Endothelial cell of hepatic sinusoid (primary cell): ENCODE measurements around the gene PHETA1.

Experiments
- in situ Hi-C: cut with HindIII; loops from 2 replicates; pipeline ENCODE4 v1.10.0; 2017; ENCODE audit warnings: low sequenced_read_pairs

Gene PHETA1, protein sequence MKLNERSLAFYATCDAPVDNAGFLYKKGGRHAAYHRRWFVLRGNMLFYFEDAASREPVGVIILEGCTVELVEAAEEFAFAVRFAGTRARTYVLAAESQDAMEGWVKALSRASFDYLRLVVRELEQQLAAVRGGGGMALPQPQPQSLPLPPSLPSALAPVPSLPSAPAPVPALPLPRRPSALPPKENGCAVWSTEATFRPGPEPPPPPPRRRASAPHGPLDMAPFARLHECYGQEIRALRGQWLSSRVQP

DNA sequence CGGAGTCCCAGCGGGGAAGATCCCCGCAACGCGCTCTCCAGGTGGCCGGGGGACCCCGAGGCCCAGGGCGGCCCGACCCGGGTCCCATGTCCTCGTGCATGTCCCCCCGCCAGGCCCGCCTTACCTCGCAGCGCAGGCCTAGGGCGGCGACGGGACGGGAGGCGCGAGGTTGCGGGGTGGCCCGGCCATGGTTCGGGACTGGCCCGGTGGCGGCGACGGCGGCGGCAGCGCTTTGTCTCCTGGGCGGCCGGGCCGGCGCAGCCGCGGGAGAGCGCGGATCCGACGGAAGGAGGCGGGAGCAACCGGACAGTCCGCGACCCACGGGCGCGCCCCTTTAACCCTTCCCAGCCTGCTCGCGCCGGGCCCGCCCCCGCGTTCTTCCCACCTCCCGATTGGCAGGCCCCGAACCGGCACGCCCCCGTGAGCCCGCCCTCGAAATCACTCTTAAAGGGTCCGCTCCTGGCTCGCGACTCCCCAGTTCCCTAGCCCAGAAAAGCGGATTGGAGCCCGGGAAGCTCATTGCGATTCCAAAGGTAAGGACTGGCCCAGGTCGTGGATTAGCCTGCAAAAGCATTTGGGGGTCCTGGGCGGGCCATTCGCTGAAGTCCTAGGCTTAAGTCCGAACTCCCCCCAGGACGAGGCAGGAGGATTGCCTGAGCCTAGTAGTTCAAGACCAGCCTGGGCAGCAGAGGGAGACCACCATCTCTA, at the start of gene PHETA1:
PHETA1 (minus strand) TSS at position 308 of the 708 bp plus-strand sequence. CDS start 5,668 bp downstream, outside the sequence.
- in situ Hi-C loops = no loop called here

DNA sequence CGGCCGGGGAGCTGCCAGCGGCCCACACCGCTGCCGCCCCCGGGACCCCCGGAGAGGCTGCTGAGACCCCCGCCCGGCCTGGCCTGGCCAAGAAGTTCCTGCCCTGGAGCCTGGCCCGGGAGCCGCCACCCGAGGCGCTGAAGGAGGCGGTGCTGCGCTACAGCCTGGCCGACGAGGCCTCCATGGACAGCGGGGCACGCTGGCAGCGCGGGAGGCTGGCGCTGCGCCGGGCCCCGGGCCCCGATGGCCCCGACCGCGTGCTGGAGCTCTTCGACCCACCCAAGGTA, 49.6 kb upstream of the PHETA1 start:
- in situ Hi-C loops = no loop called here

DNA sequence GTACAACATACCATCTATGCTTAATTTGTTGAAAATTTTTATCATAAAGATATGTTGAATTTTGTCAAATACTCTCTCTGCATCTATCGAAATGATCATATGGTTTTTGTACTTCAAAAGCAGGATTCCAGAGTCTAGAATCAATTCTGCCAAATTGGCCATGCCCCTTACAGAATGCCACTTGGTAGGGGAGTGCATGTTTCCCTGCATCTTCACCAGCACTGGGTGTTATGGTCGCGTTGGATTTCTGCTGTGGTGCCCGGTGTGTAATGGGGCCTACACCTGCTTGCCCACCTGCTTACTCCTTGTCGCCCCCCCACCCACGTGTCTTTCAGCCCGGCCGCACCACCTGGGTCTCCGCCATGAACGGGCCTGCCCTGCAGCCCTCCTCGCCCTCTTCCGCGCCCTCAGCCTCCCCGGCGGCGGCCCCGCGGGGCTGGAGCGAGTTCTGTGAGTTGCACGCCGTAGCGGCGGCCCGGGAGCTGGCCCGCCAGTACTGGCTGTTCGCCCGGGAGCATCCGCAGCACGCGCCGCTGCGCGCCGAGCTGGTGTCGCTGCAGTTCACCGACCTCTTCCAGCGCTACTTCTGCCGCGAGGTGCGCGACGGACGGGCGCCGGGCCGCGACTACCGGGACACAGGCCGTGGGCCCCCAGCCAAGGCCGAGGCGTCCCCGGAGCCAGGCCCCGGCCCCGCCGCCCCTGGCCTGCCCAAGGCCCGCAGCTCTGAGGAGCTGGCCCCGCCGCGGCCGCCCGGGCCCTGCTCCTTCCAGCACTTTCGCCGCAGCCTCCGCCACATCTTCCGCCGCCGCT, 49.1 kb upstream of the PHETA1 start:
- in situ Hi-C loops = no loop called here

DNA sequence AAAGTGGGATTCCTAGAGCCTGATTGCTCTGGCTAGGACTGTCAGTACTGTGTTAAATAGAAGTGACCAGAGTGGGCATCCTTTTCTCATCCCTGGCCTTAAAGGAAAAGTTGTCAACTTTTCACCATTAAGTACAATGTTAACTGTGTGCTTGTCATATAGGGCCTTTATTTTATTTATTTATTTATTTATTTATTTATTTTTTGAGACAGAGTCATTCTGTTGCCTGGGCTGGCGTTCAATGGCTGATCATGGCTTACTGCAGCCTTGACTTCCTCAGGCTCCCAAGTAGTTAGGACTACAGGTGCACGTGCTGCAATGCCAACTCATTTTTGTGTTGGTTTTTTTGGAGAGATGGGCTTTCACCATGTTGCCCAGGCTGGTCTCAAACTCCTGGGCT, 48.4 kb upstream of the PHETA1 start:
- in situ Hi-C loops = no loop called here

DNA sequence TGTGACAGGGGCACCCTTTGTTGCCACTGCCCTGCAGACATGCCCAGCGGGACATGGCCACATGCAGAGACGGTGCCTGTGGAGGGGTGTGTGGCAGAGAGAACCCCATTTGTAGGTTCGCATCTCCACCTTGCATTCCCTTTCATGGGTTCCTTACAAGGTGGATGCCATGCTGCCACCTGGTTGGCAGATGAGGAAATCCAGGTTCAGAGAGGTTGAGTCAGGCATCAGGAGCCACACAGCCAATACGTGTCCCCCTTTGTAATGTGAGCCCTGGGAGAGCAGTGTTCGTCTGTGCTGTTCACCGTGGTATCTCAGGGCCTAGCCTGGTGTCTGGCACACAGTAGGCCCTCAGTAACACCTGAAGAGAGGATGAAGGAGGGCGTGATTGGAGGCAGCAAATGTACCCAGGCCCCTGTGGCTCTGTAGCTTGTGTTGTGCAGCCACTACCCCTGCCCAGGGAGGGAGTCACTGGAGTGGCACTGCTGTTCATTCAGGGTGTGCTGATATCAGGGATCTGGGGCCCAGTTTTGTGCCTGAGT, 45.9 kb upstream of the PHETA1 start:
- in situ Hi-C loops = no loop called here

DNA sequence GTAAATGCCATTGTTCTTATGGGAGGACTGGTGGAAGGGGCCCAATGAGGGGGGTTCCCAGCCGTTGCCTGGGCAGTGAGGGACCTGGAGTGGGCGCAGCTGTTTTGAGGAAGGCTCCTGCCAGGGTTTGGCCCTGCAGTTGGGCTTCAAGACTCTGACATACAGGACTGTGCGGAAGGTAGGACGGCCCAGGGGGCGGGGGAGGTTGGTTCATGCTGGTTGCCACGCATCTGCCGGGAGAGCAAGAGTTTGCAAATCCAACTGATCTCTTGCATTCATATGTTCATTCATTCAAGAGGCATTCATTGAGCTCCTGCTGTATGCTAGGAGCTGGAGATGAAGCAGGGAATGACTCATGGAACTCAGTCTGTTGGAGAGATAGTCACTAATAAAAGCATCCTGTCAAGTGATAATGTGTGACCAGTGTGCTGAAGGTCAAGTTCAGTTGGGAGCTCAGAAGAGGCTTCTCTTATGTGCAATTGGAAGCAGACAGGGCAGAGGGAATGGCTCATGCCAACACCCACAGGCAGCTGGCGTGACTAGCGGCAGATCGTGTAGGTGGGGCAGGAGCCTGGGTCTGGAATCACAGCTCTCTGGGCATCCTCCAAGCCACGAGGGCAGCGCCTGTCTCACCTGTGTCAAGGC, 44.7 kb upstream of the PHETA1 start:
- in situ Hi-C loops = no loop called here

DNA sequence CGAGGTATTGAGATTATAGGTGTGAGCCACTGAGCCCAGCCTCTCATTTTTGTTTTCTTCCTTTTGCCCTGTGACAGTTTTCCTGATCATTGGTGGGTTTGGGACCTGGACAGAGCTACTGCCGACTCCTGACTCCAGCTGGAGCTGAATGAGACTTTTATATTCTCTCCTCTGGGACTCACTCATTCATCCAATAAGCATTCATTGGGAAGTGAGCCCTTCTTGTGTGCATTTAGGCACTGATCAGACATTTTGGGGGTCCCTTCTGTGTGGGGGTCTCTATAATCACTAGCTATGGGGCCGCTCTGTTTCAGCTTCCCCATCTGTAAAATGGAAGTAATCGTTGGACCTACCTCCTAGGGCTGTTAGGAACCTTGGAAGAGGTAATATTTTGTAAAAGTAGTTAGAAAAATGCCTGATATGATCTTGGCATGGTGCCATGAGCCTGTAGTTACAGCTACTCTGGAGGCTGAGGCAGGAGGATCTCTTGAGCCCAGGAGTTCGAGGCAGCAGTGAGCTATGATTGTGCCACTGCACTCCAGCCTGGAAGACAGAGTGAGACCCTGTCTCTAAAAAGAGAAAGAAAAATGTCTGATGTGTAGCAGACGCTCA, 44.0 kb upstream of the PHETA1 start:
- in situ Hi-C loops = no loop called here

DNA sequence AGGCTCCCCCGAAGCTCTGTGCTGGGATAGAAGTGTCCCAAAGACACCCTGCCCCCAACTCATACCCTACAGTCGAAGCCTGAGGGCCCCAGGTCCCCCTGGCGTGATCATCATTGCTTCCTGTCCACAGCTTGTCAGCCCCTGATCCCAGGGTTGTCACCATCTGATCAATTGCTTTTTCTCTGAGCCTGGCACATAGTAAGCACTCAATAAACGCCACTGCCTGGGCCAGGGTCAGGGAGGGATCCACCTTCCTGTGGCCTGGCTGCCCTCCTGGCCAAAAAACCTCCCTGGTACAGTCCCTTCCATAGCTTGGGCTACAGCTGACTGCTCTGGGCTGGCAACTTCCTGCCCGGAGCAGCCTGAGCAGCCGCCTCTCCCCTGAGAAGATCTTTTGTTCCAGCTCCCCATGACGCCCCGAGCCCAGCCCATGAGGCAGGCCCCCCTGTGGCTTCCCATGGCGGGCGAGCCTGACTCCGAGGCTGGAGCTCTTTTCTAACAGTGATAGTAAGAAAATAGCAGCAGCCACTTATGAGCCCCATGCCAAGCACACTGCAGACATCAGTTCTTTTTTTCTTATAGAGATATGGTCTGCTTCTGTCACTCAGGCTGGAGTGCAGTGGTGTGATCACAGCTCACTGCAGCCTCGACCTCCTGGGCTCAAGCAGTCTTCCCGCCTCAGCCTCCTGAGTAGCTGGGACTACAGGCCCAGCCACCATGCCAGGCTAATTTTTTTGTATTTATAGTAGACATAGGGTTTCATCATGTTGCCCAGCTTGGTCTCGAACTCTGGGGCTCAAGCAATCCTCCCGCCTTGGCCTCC, 43.3 kb upstream of the PHETA1 start:
- in situ Hi-C loops = no loop called here

DNA sequence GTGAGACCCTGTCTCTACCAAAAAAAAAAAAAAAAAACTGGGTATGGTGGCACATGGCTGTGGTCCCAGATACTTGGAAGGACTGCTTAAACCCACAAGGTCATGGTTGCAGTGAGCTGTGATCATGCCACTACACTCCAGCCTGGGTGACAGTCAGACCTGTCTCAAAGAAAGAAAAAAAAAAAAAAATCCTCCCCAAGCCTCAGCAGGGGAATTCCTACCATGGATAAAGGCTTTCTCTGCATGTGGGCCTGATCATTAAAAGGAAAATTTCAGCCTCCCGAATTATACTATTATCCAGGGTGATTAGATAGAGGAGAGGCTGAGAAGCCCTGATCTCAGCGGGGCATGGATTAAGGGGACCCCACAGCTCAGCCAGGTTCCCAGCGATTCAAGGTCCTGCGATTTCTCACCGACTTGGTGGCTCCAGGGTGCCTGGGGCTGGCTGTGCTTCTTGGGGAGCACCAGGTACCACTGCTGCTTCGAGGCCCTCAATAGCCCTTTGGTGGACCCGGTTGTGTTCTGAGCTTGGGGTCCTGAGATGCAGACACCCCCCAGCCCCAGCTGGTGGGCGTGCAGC, 42.4 kb upstream of the PHETA1 start:
- in situ Hi-C loops = no loop called here

DNA sequence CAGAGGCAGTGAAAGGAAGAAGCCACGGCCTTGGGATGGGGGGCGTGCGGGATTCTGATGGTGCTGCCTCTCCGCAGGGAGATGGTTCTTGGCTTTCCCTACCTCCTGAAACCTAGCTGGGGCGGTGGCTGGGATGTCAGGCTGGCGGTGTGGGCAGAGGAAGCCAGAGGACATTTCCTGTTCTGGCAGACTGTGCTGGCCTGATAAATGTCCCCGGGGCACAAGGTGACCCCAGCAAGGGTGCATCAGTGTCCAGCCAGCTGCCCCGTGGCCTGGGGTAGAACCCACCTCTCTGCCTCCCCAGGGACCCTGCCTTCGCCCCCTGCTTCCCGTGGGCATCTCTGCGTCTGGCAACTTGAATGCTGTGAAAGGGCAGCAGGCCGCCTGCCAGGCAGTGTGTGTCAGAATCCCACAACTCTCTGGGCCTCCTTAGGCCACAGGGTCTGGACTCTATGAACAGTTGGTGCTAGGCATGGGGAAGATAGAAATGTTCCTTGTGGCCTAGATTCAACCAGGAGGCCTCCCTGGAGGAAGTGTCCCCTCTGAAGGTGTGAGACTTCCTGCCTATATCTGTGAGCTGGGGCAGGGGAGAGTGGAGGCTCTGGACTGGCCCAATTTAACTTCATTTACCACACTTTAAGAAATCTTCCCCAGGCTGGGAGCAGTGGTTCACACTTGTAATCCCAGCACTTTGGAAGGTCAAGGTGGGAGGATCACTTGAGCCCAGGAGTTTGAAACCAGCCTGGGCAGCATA, 41.7 kb upstream of the PHETA1 start:
- in situ Hi-C loops = no loop called here

DNA sequence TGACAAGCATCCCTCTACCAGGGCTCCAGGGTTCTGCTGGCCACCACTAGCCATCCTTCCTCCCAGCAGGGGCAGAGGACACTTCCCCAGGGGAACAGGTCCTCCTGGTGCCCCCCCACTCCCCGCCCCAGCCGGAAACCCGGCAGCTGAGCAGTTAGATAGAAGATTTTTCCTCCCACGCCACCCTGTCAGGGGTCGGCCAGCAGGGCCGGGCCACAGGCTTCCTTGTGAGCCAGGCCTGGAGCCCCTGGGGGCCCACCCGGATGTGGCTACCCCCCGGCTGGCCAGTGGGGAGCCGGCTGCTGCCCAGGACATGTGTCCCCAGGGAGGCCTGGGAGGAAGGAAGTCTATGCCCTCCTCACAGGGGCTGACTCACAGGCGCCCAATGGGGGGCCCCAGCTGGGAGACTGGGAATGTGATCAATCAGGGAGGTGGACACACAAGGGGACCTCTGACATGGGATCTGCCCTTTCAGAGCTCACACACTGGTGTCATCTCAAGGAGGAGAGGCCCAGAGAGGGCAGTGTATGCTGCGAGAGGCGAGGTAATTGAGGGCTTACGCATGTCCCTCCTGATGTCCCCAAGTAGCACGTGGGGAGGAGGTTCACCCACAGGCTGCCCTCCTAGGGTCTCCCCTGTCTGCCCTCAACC, 41.0 kb upstream of the PHETA1 start:
- in situ Hi-C loops = no loop called here

DNA sequence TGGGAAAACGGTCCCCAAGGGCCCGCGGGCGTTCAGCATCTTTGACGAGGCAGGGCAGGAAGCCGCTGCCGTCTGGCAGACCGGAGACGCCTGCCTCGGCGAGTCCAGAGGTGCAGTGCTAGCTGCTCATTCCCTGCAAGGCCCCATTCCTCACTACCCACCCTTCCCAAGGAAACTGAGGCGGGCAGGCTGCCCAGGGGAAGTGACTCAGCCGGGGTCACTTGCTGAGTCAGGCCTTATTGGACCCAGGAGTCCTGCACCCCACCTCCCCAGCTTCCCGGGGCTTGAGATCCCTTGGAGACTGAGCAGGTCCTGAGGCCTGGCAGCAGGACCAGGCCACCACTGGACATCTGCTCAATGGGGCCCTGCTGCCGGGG, 40.5 kb upstream of the PHETA1 start:
- in situ Hi-C loops = no loop called here

DNA sequence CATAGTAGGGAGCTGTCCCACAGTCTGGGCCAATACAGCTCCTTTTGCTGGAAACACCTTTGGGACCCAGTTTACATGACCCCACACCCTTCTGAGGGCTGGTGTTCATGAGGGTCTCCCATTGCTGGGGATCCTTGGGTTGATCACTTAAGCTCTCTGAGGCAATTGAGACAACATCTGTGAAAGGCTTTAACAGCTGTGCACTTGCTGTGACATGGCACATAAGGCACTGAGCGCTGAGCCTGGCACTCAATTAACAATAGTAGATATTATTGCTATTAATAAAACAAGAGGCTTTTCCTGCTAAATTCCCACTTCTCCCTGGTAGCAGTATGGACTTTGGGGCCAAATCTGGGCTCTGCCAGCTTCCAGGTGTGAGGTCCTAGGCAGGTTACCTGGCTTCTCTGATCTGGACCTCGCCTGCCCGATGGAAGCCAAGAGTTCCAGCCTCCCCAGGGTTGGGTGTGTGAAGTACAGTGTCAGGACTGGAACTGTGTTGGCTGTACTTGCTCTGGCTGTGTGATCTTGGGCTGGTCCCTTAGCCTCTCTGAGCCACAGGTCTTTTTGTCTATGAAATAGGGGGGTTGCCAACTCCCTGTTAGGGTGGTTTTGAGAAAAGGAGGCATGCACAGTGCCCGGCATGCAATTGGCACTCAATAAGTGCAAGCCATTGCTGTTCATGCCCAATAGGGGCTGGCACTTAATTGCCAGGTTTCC, 39.9 kb upstream of the PHETA1 start:
- in situ Hi-C loops = no loop called here

DNA sequence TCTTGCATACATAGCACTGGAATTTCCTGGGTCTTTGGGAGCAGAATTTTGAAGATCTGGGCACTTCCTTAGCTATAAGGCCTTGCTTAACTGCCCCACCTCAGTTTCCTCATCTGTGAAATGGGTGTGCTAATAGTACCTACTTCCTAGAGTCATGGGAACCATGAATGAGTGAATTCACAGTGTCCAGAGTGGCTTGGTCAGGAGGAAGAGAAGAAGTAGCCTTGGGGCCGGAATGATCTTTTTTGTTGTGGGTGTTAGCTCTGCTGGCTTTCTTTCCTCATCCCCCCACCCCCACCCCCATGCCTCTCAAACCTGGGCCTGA, 39.2 kb upstream of the PHETA1 start:
- in situ Hi-C loops = no loop called here

DNA sequence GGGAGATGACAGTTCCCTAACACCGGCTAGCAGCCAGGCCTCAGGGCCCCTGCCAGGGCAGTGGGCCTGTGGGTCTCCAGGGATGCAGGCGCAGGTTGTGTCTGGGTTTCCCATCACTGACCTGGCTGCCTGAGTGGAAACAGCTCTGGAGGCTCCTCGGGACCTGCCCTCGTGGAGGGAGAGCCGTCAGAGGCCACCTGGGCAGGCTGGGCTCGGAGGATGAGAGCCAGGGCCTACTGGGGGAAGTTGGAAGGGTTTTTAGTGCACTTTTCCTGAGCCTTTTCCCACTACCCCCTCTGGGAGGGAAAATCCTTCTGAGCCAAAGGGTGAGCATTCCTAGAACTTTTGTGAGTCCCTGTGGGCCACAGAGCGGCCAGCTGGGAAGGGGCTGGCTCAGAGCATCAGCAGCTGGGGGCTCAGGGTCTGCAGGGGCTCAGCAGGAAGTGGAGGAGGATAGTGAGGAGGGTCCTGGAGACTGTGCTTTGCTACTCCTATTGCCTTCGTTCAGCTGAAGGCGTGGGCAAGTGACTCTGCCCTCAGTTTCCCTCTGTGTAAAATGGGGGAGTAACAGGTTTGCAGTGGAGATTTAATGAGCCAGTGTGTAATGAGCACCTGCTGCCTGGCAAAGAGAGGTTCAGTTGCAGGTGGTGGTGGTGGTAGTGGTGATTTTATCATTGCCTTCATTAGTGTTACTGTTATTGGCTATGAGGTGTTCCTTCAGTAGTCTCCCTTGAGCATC, 38.7 kb upstream of the PHETA1 start:
- in situ Hi-C loops = no loop called here

DNA sequence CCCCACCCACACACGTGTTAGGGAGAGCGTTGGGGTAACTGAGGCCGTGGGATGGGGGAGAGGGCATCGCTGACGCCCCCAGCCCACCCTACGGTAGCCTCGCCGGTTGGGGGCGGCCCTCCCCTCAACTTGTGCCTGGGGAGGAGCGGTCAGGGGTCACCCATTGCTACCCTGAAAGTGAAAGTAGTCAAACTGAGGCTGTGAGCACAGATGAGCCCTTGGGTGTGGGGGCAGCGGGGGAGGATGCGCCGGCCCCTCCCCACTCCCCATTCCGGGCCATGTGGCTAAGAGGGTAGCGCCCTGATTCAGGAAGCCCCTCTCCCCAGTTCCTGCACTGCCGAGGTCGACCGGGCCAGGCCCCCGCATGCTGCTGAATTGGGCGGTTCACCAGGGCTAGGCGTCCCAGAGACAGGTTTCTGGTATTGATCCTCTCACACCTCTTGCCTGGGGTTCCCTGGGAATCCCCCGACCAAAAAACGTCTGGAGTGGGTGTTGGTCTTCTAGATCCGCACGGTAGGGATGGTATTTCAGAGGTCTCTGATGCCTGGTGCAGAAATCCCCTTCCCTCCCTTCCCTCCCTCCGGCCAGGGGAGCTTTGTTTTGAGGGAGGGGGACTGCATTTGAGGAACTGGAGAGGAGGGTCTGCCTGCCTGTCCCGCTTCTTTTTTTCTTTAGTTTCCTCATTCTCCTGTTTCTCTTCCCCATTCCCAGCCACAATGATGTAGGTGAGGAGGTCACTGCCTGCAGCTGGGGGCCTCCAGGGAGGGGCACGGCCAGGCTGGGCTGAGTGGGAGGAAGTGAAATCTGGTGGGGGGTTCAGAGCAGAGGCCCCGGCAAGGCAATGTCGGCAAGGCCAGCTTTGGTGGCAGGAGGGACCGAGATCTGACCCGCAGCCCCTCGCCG, 37.8 kb upstream of the PHETA1 start:
- in situ Hi-C loops = no loop called here
